IMR-90 (cell line): ENCODE results near the gene RIMBP2. TPM values are rescaled to one million over a fixed set of nuclear protein-coding genes. Genes with fewer than 3 reads are reported as not detected.

ENCODE experiments used
- ATAC-seq: fragments of 200-7000 bp; cut with Tn5 transposase; 2 replicates; pipeline ENCODE4 v1.9.1; 2020; ENCODE audit warnings: low read depth, mild to moderate bottlenecking, moderate library complexity
- BruUV-seq: library from RNA; stranded (reverse); fragments of 400-500 nt; replicated peaks from 2 replicates; lab custom pipeline; 2021; lab: Mats Ljungman, UMichigan
- CTCF ChIA-PET: fragments of 300-600 bp; formaldehyde crosslinking; extraction: SDS; loops from one replicate; lab custom pipeline; 2021; ENCODE audit warnings: antibody characterized with exemption; lab: Yijun Ruan, JAX
- POLR2A ChIA-PET: fragments of 300-600 bp; sonication (Branson Sonifier 250); formaldehyde crosslinking; loops from one replicate; lab custom pipeline; 2022; ENCODE audit warnings: antibody characterized with exemption; ENCODE audit not compliant: unreplicated experiment; lab: Charles Lee
- DNase-seq: peaks from one replicate; pipeline ENCODE4 v3.0.0; 2013
- H2AFZ ChIP-seq: replicated peaks from 2 replicates; pipeline ENCODE3; 2013; ENCODE audit warnings: low read length, mild to moderate bottlenecking; ENCODE audit not compliant: poor library complexity
- H2AK5ac ChIP-seq: 2 replicates; pipeline ENCODE4 v1.6.1; 2013; ENCODE audit warnings: low read depth, low read length, inconsistent platforms
- H2AK9ac ChIP-seq: replicated peaks from 2 replicates; pipeline ENCODE3; 2013; ENCODE audit warnings: mild to moderate bottlenecking, low read depth, low read length, moderate library complexity; ENCODE audit not compliant: poor library complexity
- H2BK120ac ChIP-seq: 2 replicates; pipeline ENCODE4 v1.6.1; 2013; ENCODE audit warnings: low read depth, low read length, inconsistent platforms
- H2BK15ac ChIP-seq: 3 replicates; pipeline ENCODE4 v1.6.1; 2013; ENCODE audit warnings: low read depth, low read length, inconsistent platforms
- H2BK20ac ChIP-seq: 2 replicates; pipeline ENCODE4 v1.6.1; 2013; ENCODE audit warnings: low read depth, mild to moderate bottlenecking, inconsistent platforms, low read length, moderate library complexity
- H2BK5ac ChIP-seq: 2 replicates; pipeline ENCODE4 v1.6.1; 2013; ENCODE audit warnings: mild to moderate bottlenecking, low read depth, low read length, inconsistent platforms; ENCODE audit not compliant: poor library complexity, severe bottlenecking
- H3K14ac ChIP-seq: replicated peaks from 2 replicates; pipeline ENCODE4 v1.6.1; 2013; ENCODE audit warnings: low read depth, low read length, inconsistent platforms
- H3K18ac ChIP-seq: 2 replicates; pipeline ENCODE4 v1.6.1; 2013; ENCODE audit warnings: low read depth, low read length, control low read depth
- H3K23ac ChIP-seq: 2 replicates; pipeline ENCODE4 v1.6.1; 2013; ENCODE audit warnings: low read depth, low read length, inconsistent platforms
- H3K27ac ChIP-seq: 2 replicates; pipeline ENCODE4 v1.5.1; 2013; ENCODE audit warnings: mild to moderate bottlenecking, control low read depth, low read length; ENCODE audit not compliant: insufficient read depth
- H3K27me3 ChIP-seq: 2 replicates; pipeline ENCODE4 v1.6.1; 2013; ENCODE audit warnings: low read length; ENCODE audit not compliant: control insufficient read depth, insufficient read depth
- H3K36me3 ChIP-seq: 2 replicates; pipeline ENCODE4 v1.6.1; 2013; ENCODE audit warnings: low read length, mixed read lengths; ENCODE audit not compliant: control insufficient read depth, insufficient read depth
- H3K4ac ChIP-seq: 2 replicates; pipeline ENCODE4 v1.6.1; 2013; ENCODE audit warnings: low read depth, low read length, inconsistent platforms
- H3K4me1 ChIP-seq: 2 replicates; pipeline ENCODE4 v1.6.1; 2013; ENCODE audit warnings: low read length, mixed read lengths; ENCODE audit not compliant: control insufficient read depth, insufficient read depth
- H3K4me2 ChIP-seq: 2 replicates; pipeline ENCODE4 v1.6.1; 2013; ENCODE audit warnings: low read depth, mild to moderate bottlenecking, control low read depth, low read length, moderate library complexity
- H3K4me3 ChIP-seq: 2 replicates; pipeline ENCODE4 v1.5.1; 2013; ENCODE audit warnings: low read depth, mild to moderate bottlenecking, control low read depth, low read length, moderate library complexity; ENCODE audit not compliant: insufficient read depth
- H3K56ac ChIP-seq: 2 replicates; pipeline ENCODE4 v1.6.1; 2013; ENCODE audit warnings: low read length, inconsistent platforms; ENCODE audit not compliant: insufficient read depth; ENCODE audit errors: extremely low read depth
- H3K79me1 ChIP-seq, 2 experiments: 2 replicates each; pipeline ENCODE4 v1.6.1; 2013; ENCODE audit warnings: low read length in 2 of 2, inconsistent platforms in 1 of 2, low read depth in 1 of 2
- H3K9ac ChIP-seq: 2 replicates; pipeline ENCODE4 v1.6.1; 2013; ENCODE audit warnings: low read depth, low read length, control low read depth
- H3K9me1 ChIP-seq: 2 replicates; pipeline ENCODE4 v1.6.1; 2013; ENCODE audit warnings: low read length, inconsistent platforms; ENCODE audit not compliant: insufficient read depth
- H3K9me3 ChIP-seq: 2 replicates; pipeline ENCODE4 v1.6.1; 2013; ENCODE audit warnings: low read length; ENCODE audit not compliant: control insufficient read depth, insufficient read depth
- H4K20me1 ChIP-seq: 2 replicates; pipeline ENCODE4 v1.6.1; 2013; ENCODE audit warnings: low read length, inconsistent platforms; ENCODE audit not compliant: insufficient read depth
- H4K5ac ChIP-seq: 2 replicates; pipeline ENCODE4 v1.6.1; 2013; ENCODE audit warnings: mild to moderate bottlenecking, low read depth, low read length, control low read depth
- H4K8ac ChIP-seq, 2 experiments: 2 replicates each; pipeline ENCODE4 v1.6.1; 2013; ENCODE audit warnings: low read depth in 2 of 2, low read length in 2 of 2, control low read depth in 1 of 2, inconsistent platforms in 1 of 2
- H4K91ac ChIP-seq: 2 replicates; pipeline ENCODE4 v1.6.1; 2013; ENCODE audit warnings: low read depth, low read length, inconsistent platforms; ENCODE audit not compliant: insufficient read depth
- BHLHE40 ChIP-seq: fragments of 150-350 bp; IDR thresholded peaks from 2 replicates; pipeline ENCODE4 v1.6.1; 2016; ENCODE audit warnings: mild to moderate bottlenecking, low read depth, low read length
- MAFK ChIP-seq: IDR thresholded peaks from 2 replicates; pipeline ENCODE4 v1.6.1; 2012; ENCODE audit warnings: low read depth, low read length, improper control_type of control experiment
- MAZ ChIP-seq: IDR thresholded peaks from 2 replicates; pipeline ENCODE4 v1.6.1; 2012; ENCODE audit warnings: low read depth, mild to moderate bottlenecking, low read length, improper control_type of control experiment, moderate library complexity, borderline replicate concordance
- RAD21 ChIP-seq: IDR thresholded peaks from 2 replicates; pipeline ENCODE4 v1.6.1; 2012; ENCODE audit warnings: low read length, improper control_type of control experiment
- RCOR1 ChIP-seq: IDR thresholded peaks from 2 replicates; pipeline ENCODE4 v1.6.1; 2012; ENCODE audit warnings: mild to moderate bottlenecking, low read length, improper control_type of control experiment; ENCODE audit not compliant: insufficient replicate concordance
- RFX5 ChIP-seq: IDR thresholded peaks from 2 replicates; pipeline ENCODE4 v1.8.0; 2012; ENCODE audit warnings: low read depth, mild to moderate bottlenecking, low read length, moderate library complexity
- SMC3 ChIP-seq: fragments of 150-350 bp; IDR thresholded peaks from 2 replicates; pipeline ENCODE4 v1.6.1; 2016; ENCODE audit warnings: low read depth, mild to moderate bottlenecking, antibody characterized with exemption, low read length, moderate library complexity
- WGBS, 2 experiments: methylation state at CpG; one replicate each; pipeline versions ENCODE4 v1.1.5 to v1.1.7; 2013; ENCODE audit warnings: missing lambda C conversion rate in 2 of 2; ENCODE audit not compliant: insufficient read length in 1 of 2; ENCODE audit errors: extremely low coverage in 2 of 2; 5-methylcytosine and 5-hydroxymethylcytosine counted together
- dilution Hi-C: fragments of 300-500 bp; cut with HindIII; formaldehyde crosslinking; loops from one replicate; pipeline ENCODE4 v1.14.3; 2018; ENCODE audit warnings: low sequenced_read_pairs; ENCODE audit not compliant: unreplicated experiment
- in situ Hi-C: fragments of 300-500 bp; cut with MboI; formaldehyde crosslinking; loops from 3 replicates; pipeline ENCODE4 v1.14.3; 2019; ENCODE audit warnings: low sequenced_read_pairs, inconsistent platforms, mixed read lengths
- intact Hi-C: fragments of 100-400 bp; cut with micrococcal nuclease; formaldehyde crosslinking; loops from 2 replicates; pipeline ENCODE4 v1.10.0; 2022
- polyA plus RNA-seq, 3 experiments: library from polyadenylated mRNA; depleted of rRNA; stranded (reverse); fragments of >200 nt; gene quantifications; 2 replicates each; pipeline ENCODE4 v1.2.3, GENCODE V29; 2012; ENCODE audit warnings: low replicate concordance in 1 of 3
- total RNA-seq: library from RNA; depleted of rRNA; stranded (reverse); fragments of >200 nt; gene quantifications from 2 replicates; pipeline ENCODE4 v1.2.3, GENCODE V29; 2012

RIMBP2 gene
- total and polyA plus RNA-seq, 2 of the 4 experiments (the other 2 are of a cell fraction): not detected

DNA sequence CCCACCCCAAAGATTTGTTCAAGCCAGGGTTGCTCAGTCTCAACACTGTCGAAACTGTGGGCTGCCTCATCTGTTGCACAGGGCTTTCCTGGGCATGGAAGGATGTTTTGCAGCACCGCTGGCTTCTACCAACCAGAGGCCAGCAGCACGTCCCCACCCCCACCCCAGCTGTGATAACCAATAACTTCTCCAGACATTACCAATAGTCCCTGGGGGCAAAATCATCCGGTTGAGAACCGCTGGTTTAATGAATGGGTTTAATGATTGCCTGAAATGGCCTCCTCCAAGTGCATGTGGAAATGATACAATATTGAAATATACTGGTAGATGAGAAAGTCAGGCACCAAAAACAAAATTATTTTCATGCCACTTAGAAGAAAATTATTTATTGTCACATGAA is 44.5 kb downstream of the RIMBP2 start:
- Histone ChIP-seq H3K56ac (no peak overlapping the region), H3K14ac (no peak overlapping the region), H3K9ac (no peak overlapping the region), H2BK5ac (no peak overlapping the region), H3K36me3 (no peaks in the 10 kb centered on the region), H3K4me2 (no peak overlapping the region), H4K8ac (no peak overlapping the region), H4K5ac (no peak overlapping the region), H2BK20ac (no peak overlapping the region), H3K9me3 (peaks cover 49% of the 10 kb centered on the region), H3K4me3 (no peak overlapping the region), H3K4ac (no peak overlapping the region), H2AFZ (no peak overlapping the region), H3K23ac (no peak overlapping the region), H3K4me1 (no peaks in the 10 kb centered on the region), H3K18ac (no peak overlapping the region), H2AK5ac (no peak overlapping the region), H4K20me1 (no peaks in the 10 kb centered on the region), H2BK120ac (no peak overlapping the region), H3K27ac (no peak overlapping the region), H2AK9ac (no peak overlapping the region), H3K27me3 (no peaks in the 10 kb centered on the region), H4K91ac (no peak overlapping the region), H2BK15ac (no peak overlapping the region), H3K79me1 (no peaks in the 10 kb centered on the region), H3K9me1 (no peaks in the 10 kb centered on the region)
- in situ Hi-C loops: no loop called here
- ChIA-PET CTCF (no interaction called here), POLR2A (no interaction called here)
- DNase-seq: no peak
- dilution Hi-C loops: no loop called here
- ATAC-seq: no peak
- BruUV-seq: no TSS peak
- WGBS, 2 experiments: 60% methylated on average over 1 of the region's 5 CpGs; no CpG with 5 or more reads in 1 of the 2 experiments
- no peak for TF ChIP-seq MAZ
- no peak for TF ChIP-seq RAD21
- TF ChIP-seq RFX5: no peak
- no peak for TF ChIP-seq SMC3
- no peak for TF ChIP-seq BHLHE40
- no peak for TF ChIP-seq MAFK
- TF ChIP-seq RCOR1: no peak
- intact Hi-C loops: no loop called here
